HG03280 (cell line): ENCODE results near the gene KRTAP29-1.
"Not testable (repeated sequence)": the region's sequence is repeated elsewhere in the genome, so short reads cannot be mapped to it uniquely, and the experiment has no call there.

Experiments
- ATAC-seq: cut with Tn5 transposase; IDR thresholded peaks from one replicate; pipeline ENCODE4 v1.9.1; 2021; ENCODE audit warnings: mild to moderate bottlenecking, moderate library complexity; ENCODE audit not compliant: unreplicated experiment

Gene KRTAP29-1, protein sequence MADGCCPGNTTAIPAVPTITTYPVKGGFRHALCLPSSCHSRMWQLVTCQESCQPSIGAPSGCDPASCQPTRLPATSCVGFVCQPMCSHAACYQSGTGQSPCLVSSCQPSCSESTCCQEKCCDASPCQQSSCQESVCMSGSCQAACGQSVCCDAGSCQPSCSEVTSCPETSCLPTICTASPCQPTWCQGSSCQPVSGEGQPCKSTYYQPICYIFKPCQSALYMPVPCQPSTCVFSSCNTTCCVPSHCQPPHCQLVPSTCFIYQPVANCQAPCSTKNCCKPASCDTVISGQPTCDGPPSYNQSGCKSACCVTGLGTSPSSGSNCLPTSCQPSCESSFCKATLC

DNA sequence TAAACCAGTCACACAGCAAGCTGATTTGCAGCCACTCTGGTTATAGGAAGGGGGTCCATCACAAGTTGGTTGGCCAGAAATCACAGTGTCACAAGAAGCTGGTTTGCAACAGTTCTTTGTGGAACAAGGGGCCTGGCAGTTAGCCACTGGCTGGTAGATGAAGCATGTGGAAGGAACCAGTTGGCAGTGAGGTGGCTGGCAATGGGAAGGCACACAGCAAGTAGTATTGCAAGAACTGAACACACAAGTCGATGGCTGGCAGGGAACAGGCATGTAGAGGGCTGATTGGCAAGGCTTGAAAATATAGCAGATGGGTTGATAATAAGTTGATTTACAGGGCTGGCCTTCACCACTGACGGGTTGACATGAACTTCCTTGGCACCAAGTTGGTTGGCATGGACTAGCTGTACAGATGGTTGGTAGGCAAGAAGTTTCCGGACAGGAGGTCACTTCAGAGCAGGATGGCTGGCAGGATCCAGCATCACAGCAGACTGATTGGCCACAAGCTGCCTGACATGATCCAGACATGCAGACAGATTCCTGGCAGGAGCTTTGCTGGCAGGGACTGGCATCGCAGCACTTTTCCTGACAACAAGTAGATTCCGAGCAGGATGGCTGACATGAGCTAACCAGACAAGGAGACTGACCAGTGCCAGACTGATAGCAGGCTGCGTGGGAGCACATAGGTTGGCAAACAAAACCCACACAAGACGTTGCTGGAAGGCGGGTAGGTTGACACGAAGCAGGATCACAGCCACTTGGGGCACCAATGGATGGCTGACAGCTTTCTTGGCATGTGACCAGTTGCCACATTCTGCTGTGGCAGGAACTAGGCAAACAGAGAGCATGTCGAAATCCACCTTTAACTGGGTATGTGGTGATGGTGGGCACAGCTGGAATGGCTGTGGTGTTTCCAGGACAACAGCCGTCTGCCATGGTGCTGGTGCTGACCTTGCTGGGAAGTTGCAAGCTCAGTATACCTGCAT, at the start of gene KRTAP29-1:
Gene KRTAP29-1 (minus strand): TSS at position 936 of the 986 bp plus-strand sequence. CDS start 0 bp downstream, at position 936.
- no peak for ATAC-seq

DNA sequence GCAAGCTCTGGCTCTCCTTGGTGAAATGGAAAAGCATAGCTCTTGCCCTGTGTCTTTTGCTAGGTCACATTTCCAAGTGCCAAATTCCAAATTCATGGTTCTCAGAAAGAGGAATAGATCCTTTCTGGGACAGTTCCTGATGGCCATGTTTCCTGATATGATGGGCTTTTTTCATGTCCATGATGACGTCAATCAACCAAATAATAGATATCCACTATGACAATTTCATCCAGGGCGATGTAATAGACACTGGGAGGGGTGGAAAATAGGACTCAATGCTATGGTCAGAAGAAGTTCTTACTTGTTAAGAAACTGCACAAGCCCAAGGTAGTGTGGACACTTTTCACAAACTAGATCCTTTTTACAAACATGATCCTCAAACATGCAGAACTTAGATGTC, 48.5 kb upstream of the KRTAP29-1 start:
- no peak for ATAC-seq

DNA sequence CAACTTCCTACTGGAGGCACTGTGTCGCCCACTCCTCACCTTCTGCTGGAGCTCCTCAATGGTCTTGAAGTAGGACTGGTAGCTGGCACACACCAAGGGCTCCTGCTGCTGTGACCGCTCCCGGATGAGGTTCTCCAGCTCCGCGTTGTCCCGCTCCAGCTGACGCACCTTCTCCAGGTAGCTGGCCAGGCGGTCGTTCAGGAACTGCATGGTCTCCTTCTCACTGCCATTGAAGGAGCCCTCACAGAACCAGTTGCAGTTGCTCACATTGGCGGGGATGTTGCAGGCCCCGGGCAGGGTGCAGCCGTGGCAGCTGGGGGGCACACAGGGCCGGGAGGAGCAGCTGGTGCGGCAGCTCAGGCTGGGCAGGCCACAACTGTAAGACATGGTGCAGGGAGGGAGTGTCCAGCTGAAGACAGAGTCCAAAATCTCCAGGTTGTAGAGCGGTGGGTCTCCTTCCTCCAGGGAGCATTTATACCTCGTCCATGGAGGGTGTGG, 47.8 kb upstream of the KRTAP29-1 start, which contains the start of gene KRT33A:
Gene KRT33A (minus strand): TSS at position 448 of the 498 bp plus-strand sequence. CDS start 61 bp downstream, at position 387.
- ATAC-seq: not testable (repeated sequence)

DNA sequence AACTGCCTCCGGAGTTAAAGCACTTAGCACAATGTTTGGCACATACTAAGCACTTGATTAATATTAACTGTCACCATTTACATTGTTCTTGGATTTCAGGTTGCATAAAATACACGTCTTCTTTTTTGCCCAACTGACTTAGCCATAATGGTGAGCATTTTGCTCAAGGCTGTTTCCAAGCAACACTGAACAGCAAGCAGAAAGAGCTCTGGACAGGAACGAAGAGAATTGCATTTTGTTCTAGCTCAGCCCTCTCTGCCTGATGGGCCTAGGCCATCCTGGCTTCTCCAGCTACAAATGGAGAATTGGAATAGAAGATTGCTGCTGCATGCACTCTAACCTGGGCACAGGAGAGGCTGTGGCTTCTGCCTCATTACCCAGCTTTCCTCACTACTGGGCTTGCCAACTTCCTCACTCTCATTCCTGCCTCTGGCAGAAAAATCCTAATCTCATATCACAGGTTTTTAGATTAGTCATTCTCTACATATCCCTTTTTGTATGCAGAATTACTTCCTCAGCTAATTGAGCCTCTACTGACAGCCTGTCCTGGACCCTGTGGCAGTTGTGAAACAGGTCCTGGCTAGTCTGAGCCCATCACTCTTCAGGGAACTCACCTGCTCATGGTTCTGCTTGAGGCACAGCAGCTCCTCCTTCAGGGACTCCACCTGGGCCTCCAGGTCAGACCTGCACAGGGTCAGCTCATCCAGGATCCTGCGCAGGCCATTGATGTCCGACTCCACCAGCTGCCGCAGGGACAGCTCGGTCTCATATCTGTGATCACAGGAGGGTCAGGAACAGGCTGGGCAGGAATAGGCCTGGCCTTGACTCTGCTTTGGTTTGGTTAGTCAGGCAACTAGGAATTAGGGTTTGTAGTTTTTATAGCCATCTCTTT, 45.5 kb upstream of the KRTAP29-1 start:
- ATAC-seq: no peak

DNA sequence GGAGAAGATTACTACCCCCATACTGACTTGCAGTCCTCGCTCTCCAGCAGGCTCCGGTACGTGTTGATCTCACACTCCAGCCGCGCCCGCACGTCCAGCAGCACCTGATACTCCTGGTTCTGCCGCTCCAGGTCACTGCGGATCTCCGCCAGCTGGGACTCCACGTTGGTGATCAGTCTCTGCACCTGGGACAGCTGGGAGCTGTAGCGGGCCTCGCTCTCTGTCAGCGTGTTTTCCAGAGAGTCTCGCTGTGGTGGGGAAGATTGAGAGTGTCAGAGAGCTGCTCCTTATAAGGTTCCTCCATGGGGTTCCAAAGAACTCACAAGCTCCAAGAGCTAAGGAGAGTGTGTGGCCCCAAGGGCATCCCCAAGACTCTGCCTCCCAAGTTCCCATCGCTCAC, 43.8 kb upstream of the KRTAP29-1 start:
- ATAC-seq: not testable (repeated sequence)

DNA sequence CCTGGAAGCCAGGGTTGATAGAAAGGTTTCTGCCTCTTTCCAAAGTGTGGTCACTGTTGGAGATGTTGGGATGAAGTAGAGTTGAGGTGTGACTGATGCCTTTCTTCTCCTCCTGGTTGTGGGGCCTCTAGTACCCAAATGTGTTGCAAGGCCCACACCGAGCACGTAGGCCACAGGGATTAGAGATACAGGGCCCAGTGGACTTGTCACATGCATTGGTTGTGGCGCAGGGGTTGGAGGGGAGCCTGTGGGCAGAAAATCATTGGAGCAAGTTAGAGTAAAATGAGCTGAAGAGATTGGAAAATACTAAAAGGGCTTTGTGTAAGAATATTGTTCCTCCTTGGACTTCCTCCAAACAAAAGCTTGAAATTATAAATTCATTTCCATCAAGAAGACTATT, 43.3 kb upstream of the KRTAP29-1 start:
- ATAC-seq: no peak

DNA sequence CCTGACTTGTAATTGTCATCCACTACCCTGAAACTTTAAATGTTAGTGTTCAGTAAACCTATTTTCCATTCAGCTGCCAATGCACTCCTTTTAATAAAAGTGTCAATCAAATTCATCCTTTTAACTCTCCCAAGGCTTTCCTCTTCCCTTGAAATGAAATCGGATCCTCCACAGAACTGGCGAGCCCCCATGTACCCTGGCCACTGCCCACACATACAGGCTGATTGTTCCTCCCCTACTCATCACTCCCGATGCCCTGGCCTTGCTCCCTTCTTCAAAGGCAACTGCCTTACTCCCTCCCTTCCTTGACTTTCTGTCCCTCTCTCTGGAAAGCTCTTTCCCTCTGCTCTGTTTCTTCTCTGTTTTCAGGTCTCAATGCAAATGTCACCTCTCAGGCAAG, 40.4 kb upstream of the KRTAP29-1 start:
- ATAC-seq: no peak

DNA sequence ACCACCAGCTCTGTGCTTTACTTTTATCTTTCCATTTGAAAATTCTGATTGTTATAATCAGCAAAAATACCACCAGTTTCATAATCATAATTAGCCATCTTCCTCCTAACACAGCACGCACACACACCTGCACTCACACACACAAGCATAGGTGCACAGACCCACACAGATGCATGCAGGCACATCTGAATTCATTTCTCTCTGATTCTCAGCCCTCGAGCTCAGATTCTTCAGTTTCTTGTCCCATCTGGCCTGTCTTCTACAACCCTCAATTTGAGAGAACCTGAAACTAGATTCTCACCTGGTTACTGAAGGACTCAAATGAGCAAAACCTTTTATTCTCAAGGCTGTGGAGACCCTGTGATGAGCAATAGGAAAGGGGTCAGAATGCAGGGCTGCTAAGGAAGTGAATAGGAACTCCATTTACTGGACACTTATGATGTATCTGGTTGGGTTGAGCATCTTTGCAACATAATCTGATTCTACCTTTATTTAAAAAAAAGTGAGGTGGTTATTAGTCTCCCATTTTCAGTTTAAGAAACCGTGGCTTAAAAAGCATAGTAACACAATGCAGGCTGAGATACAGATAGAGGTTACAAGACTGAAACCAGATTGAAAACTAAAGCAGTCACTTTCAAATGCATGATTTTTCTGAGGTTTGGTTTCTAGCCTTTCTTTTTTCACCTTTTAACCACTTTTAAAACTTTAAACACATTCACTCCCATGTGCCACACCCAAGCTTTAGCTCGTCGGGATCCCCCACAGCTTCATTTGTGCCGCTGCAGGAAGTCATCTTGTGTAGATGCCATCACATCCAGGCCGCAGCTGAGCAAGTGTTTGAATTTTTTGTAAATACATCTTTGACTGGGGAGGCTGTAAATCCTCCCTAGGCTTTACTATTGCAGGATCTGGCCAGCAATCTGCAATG, 38.5 kb upstream of the KRTAP29-1 start:
- no peak for ATAC-seq

DNA sequence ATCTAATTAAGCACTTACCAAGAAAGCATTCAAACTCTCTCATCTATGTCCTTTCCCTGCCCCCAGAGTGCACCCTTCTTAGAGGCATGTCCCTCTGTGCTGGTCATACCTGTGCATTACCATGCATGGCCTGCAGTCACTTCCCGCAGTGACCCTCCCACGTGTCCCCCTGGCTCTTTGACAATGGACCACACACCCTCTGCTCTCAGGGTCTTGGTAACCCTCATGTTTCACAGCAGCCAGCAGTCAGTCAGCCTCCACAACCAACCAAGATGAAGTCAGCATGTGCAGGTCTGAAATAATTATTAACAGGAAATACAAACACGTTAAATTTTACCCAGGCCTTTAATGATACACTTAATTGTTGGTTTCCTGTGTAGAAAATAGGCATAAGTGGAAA, 37.8 kb upstream of the KRTAP29-1 start:
- ATAC-seq: no peak

DNA sequence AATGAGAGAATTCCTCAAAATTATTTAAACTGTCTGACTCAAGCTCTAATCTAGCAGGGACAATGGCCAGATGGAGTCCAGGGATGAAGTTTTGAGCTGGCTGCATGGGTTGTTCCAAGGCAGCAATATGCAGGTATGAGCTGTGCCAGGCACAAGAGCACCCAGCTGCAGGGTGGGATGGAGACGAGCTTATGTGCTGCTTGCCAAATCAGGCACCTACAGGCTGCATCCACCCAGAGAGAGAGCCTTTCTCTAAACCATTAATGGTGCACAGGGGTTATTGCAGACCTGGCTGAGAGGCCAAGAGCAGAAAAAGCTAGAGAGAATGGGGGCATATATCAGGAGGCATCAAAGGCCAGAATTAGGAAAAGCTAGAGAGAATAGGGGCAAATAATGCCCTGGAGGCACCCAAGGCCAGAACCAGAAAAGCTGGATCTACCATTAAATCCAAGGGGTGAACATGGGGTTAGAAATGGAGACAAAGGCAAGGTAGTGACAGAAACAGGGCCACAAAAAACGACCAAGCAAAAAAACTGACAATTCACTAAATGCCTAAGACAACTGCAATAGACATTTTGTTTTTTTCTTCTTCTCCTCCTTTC, 37.0 kb upstream of the KRTAP29-1 start:
- ATAC-seq: no peak

DNA sequence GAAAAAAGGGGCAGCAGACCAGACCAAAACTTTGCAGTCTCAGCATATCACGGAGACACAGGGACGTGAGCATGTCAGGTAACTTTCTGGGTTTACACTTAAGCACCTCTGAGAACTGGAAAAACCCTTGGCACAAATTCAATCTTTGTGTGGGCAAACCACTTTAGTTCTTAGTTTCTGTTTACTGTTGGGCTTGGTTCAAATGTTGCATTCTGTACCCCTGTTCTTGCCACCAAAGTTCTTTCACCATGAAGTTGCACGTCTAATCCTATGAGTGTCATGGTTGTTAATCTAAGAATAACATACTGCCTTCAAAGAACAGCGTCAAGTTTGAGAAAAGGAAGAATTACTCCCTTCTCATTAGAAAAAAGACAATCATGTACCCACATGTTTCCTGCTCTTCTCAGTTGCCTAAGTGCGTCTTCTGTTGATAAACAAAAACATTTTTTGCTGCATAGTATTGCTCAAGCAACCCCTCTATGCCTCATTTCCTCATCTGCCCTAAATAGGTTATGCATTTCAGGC, 36.4 kb upstream of the KRTAP29-1 start:
- no peak for ATAC-seq

DNA sequence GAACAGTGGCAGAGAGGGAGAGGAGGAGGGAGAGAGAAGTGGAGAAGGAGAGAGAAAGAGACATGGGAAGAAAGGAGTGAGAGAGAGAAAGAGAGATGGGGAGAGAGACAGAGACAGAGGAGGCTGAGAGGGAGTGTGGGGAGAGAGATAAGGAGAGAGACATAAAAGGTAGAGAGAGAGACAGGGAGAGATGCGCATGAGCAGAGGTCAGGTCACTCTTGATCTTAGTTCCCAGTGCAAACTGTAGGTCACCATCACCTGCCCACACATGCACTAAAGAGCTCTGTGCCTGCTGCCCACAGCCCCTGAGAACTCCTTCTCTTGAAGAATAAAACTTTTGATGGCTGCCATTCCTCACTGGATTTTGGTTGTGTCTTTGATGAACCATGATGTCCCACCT, 33.1 kb upstream of the KRTAP29-1 start:
- ATAC-seq: no peak

DNA sequence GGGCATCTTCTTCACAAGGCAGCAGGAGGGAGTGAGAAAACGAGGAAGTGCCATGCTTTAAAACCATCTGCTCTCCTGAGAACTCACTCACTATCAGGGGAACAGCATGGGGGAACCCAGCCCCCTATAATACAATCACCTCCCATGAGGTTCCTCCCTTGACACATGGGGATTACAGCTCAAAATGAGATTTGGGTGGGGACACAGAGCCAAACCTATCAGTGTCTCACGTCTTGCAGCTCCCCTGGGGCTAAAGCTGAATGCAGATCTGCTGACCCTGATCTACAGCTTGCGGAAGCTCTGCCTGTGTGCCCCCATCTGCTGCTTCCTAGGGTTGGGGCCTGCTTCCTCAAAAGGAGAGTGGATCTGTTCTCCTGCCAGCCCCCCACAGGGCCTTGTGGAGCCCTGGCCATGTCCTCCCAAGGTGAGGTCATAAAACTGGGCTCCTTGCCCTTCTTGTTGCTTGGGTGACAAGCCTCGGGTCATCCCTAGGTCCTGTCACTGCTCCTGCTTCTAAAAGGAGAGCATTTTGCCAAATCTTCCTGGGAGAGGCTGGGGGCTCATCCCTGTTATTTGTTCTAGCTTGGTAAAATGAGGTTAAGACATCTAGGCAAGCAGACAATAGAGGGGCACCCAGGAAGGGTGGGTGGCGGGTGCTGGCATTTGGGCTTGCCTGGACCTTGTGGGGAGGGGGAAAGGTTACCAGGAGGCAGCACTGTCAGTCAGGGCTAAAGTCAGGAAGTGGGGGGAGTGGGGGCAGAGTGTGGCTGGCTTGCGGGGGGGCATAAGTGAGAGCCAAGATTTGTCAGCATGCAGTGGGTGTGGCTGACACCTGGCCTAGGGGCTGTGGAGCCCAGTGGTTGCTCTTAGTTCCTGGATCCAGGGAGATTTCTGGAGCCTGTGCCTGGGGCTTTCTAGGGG, 32.0 kb upstream of the KRTAP29-1 start:
- no peak for ATAC-seq

DNA sequence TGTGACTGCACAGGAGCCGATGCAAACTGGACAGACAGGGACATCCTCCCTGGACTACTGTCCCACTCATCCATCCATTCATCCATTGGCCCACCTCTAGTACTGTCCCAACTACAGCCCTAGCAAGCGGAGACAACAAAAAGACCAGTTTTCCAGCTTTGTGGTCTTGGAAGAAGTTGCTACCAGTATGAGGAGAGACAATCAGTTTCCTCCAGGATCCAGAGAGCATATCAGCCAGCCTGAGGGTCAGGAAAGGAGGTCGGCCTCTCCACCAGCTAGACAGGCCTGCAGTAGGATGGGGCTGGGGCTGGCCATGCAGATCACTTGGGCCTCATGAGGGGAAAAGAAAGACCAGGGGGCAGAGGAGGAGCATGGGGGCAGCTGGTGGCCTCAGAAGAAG, 31.2 kb upstream of the KRTAP29-1 start:
- ATAC-seq: no peak

DNA sequence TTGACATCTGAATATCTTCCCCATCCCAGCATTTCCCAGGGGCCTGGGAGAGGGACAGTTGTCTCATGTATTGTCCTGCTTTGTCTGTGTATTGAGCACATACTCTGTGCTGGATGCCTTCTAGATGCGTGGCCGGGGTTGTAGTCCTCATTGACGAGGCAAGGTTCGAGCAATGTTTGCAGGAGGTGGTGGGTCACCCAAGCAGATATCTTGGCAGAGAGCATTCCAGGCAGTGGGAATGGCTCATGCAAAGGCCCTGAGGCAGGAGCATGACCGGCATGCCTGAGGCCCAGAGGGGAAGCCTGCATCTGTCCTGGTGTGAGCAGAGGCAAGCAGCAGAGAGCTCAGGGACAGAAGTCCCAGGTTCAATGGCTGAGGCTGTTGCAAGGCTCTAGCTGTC, 30.4 kb upstream of the KRTAP29-1 start:
- ATAC-seq: no peak

DNA sequence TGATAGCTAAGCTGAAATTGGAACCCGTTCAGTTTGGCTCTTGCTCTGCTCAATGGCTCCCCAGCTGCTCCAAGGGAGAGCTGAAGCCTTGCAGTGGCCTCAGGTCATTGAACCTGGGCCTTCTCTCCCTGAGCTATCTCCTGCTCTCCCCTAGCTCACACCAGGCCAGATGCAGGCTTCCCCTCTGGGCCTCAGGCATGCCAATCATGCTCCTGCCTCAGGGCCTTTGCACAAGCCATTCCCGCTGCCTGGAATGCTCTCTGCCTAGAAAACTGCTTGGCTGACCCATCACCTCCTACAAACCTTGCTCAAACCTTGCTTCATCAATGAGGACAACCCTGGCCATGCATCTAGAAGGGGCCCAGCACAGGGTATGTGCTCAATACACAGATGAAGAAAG, 29.6 kb upstream of the KRTAP29-1 start:
- ATAC-seq: no peak

DNA sequence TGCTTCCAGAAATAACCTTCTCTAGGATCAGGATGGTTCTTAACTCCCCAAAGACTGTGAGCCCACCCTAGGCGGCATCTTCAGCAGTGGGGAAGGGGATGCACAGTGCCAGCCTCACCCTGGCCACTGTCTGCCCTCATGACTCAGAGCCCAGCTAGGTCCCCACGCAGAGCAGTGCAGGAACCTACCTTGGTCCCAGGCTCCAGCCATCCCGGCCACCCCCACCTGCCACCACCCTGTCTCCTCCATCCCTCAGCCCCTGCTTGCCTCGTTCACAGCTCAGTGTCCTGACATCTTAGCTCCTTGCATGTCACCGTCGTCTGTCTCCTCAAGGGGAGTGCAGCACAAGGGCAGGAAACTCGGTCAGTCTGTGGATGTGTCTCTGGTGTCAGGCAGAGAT, 29.0 kb upstream of the KRTAP29-1 start:
- no peak for ATAC-seq
